Stromal cell of bone marrow (primary cell): ENCODE data around the gene ATP4B.

Experiments
- DNase-seq: peaks from one replicate; pipeline ENCODE4 v3.0.0-alpha.2; 2012; ENCODE audit warnings: low read depth

Gene ATP4B

DNA sequence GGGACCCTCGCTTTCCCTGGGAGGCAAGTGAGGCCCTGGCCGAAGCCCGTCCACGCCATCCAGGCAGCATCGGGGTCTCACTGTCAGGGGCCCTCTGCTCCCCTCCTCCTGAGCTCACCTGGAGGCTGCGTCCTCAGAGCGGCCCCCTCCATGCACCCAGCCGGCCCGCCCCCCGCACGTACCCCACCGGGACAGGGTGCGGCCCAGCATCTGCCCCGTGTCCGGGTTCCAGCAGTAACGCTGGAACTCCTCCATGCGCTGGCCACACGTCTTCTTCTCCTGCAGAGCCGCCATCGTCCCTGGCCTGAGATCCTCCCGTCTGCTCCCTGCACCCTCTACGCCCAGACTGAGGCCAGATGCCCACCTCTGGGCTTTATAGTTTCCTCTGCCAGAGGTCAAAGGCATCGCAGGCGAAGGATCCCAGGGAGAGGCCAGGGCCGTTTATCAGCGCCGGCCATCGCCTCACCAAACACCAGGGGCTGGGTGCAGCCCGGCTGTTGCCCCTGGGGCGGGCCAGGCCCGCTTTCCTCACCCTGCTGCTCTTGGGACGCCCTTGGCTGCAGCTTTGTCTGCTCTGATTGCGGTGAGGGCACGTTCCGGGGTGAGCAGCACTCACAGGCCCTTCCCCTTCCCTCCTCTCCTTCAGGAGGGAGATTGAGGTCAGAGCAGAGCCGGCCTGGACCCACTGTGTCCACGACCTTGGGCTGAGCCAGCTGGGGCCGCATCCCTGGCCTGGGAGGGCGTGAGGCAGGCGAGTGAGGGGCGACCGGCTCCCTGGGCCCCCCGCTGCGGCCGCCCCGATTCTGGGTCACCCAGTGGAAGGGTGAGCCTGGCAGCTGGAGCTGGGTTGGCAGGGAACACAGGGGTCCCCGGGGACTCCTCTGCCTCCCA is at the start of gene ATP4B:
TSS of gene ATP4B (minus strand) at position 348 of the 891 bp plus-strand sequence. CDS start at position 294, 54 bp downstream.
- no peak for DNase-seq

DNA sequence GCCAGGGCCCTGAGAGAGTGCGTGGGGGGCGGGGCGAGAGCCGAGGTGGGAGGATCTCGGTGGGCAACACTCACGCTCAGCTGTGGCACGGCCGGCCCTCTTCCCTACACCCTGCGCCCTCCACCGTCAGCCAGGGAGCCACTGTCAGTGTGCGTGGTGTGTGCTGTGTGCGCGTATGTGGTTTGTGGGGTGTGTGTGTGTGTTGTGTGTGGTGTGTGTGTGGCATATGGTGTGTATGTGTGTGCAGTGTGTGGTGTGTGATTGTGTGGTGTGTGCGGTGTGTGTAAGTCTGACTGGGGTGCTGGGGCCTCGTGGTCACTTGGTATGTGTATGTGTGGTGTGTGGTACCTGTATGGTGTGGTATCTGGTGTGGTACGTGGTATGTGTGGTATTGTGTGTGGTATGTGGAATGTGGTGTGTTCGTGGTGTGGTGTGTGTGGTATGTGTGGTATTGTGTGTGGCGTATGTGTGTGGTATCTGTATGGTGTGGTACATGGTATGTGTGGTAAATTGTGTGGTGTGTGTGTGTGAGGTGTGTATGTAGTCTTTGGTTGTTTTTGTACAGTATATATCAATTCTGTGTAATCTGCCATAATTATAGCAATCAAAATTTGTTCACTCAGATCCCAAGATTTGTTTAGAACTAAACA is 14.1 kb upstream of the ATP4B start:
- DNase-seq: no peak

DNA sequence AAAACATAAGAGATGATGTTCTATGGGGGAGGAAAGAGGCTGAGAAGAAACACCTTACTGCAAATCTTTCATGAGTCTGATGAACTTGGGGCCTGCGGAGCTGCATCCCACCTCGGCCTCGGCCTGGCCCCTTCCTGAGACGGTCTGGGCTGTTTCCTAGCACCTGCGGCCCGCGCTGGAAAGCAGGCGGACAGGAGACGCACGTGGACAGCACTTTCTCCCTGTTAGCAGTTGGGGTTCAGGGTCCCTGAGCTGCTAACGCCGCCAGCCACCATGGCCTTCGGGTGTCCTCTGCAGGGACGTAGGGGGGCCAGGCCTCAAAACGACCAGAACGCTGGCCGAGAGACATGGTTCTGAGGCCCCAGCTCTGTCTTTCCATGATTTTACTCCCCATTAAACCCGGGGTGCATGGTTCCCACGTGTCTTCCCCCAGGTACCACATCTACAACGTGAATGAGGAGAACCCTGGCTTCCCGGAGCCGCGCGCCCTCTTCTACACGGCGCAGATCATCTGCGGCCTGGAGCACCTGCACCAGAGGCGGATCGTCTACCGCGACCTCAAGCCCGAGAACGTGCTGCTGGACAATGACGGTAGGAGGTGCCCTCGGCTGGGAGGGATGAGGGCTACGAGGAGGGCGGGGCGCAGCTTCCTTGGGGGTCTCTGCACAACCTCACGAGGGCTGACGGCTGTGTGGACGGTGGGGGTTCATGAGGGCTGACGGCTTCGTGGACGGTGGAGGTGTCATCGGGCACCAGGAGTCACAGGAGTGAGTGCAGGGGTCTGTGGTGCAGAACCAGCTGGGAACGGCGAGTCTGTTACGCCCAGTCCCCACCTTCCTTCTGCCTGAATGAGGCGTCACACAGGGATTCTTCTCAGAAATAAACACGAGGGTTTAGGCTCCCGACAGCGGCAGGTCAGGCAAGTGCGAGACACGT is 13.3 kb upstream of the ATP4B start:
- DNase-seq: no peak

DNA sequence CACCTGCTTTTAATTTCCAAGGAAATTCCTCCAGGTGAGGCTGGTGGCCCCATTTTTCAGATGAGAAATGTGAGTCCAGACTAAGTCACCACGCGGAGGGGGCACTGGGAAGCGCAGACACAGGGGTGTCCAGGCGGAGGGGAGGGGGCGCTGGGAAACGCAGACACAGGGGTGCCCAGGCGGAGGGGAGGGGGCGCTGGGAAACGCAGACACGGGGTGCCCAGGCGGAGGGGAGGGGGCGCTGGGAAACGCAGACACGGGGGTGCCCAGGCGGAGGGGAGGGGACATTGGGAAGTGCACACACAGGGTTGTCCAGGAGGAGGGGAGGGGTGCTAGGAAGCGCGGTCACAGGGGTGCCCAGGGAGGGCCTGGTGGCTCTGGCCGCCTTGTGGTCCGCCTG is 12.5 kb upstream of the ATP4B start:
- DNase-seq: no peak

DNA sequence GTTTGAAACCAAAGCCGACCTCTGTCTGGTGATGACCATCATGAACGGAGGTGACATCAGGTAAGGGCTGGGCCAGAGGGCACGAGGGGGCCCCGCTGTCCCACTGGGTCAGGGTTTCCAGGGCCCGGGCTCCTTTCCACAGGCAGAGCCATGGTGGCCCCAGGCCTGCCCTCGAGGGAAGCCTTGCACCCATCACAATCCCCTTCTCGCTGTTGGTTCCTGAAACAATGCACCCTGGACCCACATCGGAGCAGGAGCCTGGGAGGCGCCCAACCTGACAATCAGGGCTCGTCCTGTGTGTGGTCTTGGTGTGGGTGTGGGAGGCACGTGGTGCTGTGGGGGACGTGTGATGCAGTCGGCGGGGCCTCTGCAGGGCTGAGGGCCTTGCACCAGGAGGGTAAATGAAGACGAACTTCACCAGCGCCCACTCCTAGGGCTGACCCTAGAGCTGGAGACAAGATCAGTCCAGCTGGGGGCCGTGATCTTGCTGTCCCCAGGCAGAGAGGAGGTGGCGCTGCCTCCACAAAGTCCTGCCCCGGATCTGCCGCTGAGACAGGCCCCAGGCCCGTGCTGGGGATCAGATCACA is 11.8 kb upstream of the ATP4B start:
- DNase-seq: no peak

DNA sequence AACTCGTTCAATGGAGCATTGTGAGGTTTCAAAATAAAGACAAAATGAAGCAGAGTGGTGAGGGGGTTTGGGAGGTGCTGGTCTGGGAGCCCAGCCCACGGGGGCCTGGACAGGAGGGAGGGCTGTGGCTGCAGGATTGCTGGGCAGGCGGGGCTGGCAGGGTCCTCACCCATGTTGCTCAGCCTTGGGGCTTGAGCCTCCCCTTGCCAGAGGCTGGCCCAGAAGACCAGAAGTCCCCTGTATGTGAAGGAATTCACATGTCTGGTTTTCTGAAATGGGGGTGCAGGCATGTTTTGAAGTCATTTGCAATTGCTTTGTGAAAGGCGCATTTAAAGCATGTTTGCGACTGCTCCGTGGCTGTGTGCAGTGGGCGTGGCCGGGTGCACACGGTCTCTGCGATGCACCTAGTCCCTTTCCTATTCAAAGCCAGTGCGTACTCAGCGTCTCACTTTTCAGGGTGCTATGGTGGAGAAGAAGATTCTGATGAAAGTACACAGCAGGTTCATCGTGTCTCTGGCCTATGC is 11.3 kb upstream of the ATP4B start:
- DNase-seq: no peak

DNA sequence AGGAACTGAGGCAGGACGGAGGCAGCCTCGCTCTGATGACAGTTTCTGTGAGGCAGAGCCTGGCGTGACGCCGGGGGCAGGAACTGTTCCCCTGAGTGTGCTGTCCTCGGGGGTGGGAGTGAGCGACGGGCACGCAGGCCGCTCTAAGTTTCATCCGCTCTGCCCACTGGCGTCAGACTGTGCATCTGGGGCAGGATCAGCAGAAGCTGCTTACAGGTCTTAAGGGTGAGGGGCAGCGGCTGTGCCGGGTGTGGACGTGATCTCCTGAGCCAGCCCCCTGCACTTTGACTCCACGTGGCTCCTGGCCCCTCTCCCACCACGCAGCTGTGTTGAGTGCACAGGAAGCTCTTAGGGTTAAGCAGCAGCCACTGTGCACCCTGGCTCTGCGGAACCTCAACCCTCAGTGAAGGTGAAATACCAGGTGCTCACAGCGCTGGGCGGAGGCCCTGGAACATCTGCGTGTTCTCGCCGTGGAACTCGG is 10.5 kb upstream of the ATP4B start:
- no peak for DNase-seq

DNA sequence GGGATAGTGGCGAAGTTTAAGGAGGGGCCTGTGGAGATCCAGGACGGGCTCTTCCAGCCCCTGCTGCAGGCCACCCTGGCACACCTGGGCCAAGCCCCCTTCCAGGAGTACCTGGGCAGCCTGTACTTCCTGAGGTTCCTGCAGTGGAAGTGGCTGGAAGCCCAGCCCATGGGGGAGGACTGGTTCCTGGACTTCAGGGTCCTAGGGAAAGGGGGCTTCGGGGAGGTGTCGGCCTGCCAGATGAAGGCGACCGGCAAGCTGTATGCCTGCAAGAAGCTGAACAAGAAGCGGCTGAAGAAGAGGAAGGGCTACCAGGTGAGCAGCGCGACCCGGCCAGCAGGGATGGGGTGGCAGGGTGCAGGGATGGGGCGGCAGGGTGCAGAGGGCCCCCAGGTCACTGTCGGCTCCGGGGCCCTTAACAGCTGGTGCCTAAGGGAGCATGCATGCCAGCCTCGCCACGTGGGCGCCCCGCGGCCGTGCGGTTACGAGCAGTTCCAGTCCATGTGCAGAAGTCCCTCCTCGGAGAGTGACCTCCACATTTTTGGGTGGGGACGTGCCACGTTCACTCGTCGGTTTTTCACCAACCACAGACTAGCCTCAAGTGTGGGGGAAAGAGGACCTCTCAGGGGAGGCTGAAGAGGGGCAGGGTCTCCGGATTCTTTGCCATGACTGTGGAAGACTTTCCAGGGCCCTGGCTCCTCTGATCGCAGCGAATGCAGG is 9.9 kb upstream of the ATP4B start:
- DNase-seq: no peak

DNA sequence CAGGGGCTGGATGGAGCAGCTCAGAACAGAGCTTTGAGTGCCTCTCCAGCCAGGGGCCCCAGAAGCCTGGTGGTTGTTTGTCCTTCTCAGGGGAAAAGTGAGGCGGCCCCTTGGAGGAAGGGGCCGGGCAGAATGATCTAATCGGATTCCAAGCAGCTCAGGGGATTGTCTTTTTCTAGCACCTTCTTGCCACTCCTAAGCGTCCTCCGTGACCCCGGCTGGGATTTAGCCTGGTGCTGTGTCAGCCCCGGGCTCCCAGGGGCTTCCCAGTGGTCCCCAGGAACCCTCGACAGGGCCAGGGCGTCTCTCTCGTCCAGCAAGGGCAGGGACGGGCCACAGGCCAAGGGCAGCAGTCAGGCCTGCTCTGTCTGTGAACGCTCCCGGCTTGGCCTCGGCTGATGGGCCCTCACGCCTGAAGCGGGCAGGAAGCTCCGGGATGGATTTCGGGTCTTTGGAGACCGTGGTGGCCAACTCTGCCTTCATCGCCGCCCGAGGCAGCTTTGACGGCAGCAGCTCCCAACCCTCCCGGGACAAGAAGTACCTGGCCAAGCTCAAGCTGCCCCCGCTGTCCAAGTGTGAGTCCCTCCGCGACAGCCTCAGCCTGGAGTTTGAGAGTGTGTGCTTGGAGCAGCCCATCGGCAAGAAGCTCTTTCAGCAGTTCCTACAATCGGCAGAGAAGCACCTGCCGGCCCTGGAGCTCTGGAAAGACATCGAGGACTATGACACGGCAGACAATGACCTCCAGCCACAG is 9.1 kb upstream of the ATP4B start, which contains the start of gene GRK1:
TSS of gene GRK1 (plus strand) at position 269 of the 751 bp plus-strand sequence. CDS start at position 437, 168 bp downstream.
- DNase-seq: no peak

DNA sequence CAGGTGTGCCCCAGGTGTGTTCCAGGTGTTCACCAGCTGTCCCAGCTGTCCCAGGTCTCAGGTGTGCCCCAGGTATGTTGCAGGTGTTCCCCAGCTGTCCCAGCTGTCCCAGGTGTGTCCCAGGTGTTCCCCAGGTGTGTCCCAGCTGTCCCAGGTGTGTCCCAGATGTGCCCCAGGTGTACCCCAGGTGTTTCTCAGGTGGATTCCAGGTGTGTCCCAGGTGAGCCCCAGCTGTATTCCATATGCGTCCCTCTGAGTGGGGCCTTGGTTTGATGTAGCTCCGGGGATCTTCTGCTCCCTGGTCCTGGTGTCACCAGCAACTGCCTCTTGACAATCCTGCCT is 8.3 kb upstream of the ATP4B start:
- no peak for DNase-seq

DNA sequence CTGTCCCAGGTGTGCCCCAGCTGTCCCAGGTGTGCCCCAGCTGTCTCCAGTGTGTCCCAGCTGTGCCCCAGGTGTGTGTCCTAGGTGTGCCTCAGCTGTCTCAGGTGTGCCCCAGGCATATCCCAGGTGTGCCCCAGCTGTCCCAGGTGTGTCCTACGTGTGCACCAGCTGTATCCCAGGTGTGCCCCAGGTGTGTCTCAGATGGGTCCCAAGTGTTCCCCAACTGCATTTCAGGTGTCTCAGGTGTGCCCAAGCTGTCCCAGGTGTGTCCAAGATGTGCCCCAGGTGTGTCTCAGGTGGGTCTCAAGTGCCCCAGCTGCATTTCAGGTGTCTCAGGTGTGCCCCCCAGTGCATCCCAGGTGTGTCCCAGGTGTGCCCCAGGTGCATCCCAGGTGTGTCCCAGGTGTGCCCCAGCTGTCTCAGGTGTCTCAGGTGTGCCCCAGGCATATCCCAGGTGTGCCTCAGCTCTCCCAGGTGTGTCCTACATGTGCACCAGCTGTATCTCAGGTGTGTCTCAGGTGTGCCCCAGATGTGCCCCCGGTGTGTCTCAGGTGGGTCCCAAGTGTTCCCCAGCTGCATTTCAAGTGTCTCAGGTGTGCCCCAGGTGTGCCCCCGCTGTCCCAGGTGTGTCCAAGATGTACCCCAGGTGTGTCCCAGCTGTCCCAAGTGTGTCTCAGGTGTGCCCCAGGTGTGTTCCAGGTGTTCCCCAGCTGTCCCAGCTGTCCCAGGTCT is 7.8 kb upstream of the ATP4B start:
- DNase-seq: no peak

DNA sequence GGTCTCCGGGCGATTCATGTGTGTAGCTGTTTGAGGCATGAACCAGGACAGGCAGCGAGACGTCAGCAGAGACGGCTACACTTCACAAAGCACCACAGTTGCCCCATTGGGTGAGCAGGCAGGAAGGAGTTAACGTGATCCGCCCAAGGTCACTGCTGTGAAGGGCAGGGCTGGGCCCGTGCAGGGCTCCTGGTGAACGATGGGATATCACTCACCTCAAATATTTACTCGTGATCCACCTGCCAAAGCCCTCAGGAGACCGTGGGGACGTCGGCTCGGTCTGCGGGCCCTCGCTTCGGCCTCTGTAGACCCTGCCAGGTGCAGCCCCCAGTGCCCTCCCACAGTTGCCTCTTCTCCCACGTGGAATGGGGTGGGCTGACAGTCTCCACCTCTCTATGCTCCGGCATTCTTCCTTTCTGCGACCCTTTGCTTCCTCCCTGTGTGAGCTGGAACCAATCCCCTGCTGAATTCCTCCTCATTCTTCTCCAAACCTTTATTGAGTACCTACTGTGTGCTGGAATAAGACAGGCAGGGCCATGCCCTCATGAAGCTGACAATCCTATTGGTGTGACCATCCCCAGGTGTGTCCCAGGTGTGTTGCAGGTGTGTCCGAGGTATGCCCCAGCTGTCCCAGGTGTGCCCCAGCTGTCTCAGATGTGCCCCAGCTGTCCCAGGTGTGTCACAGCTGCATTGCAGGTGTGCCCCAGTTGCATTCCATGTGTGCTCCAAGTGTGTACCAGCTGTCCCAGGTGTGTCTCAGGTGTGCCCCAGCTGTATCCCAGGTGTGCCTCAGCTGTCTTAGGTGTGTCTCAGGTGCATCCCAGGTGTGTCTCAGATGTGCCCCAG is 7.0 kb upstream of the ATP4B start:
- no peak for DNase-seq

DNA sequence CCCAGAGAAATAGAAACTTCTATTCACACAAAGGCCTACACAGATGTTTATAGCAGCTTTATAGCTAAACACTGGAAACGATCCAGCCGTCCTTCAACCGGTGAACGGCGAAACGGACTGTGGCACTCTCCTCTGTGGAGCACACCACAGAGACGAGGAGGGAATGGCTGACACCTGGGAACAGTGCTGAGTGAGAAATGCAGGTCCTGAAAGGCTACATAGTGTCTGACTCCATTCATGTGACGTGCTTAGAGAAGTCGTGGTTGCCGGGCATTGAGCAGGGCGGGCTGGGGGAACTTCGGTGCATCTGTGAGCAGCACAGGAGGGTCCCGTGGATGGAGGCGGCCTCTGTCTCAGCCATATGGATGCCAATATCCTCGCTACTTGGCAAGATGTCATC is 5.9 kb upstream of the ATP4B start:
- no peak for DNase-seq

DNA sequence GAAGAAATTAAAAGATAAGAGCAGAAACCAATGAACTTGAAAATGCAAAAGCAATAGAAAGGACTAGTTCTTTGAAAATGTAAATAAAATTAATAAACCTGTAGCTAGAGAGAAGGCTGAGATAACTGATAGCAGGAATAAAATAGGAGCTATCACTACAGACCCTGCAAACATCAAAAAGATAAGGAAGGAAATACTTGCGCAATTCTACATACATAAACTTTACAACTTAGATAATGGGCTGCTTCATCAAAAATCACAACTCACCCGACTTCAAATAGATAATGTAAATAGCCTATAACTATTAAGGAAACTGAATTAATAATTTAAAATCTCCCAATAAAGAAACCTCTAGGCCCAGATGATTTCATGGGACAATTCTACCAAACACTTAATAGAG is 3.5 kb upstream of the ATP4B start:
- DNase-seq: no peak

DNA sequence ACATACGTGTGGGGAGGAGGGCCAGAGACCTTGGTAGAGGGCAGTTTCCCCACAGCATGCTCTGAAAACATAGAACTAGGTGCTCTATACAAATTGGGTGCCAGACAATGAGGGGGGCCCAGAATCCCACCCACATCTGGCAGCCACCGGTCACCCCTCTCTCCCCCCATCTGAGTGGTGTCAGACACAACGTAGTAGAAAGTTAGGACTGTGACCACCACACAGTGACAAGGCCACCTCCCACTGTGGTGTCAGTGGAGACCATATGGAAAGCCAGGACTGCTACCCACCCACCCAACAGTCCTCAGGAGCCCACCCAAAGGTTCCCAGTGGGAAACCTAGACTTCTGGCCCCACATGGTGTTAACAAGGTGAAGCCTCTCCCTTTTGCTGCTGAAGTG is 2.1 kb upstream of the ATP4B start:
- DNase-seq: no peak

DNA sequence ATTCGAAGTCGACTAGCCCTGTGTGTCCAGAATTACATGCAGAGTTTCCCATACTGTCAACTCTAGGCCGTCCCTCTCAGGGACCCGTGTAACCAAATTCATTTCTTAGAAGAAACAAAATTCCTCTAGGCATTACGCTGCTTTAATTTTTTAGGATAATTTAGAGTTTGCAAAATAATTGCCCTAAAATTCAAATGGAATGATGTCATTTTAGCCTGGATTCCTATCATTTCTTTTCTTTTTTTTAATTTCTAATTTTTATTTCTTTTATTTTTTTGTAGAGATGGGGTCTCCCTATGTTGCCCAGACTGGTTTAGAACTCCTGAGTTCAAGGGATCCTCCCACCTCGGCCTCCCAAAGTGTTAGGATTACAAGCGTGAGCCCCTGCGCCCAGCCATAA is 1.3 kb upstream of the ATP4B start:
- no peak for DNase-seq

DNA sequence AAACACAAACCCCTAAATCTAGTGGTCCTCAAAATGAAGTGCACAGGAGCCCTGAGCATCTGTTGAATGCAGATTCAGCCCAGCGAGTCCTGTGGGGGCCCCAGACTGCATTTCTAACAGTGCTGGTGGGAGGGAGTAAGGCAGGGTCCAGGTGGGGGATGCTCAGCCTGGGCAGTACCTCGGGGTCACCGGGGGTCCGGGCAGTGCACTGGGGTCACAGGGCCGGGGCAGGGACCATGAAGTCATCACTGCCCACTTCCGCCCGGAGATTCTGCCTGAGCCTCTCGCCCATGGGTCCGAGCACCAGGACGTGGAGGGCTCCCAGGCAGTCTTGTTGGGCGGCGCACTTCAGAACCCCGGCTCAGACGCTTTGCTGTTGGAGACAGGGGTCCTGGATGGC is 838 bp upstream of the ATP4B start:
- no peak for DNase-seq

DNA sequence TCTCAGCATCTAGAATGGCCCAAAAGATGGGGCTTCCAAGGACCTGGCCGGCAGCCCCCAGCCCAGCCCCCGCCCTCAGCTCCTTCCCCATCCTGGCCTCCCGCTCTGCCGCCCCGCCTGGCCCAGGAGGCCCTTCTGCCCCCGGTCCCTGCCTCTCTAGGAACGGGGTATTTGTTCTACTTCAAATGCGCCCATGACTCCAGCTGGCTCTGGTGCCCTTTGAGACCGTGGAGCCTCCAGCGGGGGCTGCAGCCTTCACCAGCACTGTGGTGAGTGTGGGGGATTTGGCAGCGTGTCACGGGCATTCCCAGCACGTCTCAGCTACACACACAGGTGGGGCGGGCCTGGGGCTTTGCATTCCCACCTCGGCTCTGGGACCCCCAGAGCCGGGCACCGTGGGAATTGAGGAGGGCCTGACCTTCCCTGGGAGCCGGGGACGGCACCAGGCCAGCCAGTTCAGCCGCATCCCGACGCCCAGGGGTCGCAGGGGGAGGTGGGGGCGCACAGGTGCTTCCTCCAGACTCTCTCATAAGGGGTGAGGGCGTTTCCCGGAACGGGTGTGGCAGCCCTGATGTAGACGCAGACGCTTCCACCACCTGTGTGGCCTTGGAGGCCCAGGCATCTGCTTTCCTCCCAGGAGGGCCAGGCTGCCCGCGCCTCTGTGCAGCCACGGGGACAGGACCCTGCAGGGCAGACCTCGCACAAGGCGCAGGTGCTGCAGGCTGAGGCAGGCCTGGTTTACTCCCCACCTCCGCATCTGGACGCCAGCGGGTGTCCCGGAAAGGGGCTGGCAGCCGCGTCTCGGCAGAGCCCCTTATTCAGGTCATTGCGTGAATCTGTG is 947 bp downstream of the ATP4B start:
- no peak for DNase-seq
